Measurements from ENCODE around the gene FA2H. TPM values are rescaled to one million over a fixed set of nuclear protein-coding genes. Genes with fewer than 3 reads are reported as not detected.

FA2H gene
- total and polyA plus RNA-seq, 10 of the 15 experiments (the other 5 are each of a cell fraction or from before 2014, with no cell fraction given): 0.05 to 0.73 (median 0.51) TPM; not detected in 3

DNA sequence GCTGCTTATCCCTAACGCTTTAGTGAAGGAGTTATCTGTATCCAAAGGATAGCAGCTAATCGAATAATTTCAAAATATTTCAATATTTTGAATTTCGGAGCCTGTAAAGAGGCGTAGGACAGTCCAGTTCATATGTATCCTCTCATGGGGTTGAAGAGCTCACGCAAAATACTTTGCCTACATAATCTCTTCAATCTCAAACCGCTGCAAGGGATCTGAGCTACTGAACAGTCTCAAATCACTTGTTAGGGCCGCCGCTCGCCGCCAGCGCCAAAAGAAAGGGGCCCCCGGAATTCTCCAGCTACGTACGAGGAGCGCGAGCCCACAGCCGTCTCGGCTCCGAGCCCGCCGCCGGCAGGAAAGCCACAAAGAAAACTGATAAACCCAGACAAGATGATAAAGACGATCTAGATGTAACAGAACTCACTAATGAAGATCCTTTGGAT lies 107.3 kb downstream of the FA2H start (continued):
- TF ChIP-seq IKZF2 (IDR thresholded peaks at IDR 0.05) (0 out of 4 replicates have a peak, but pooled peaks of 1 of the 2 experiments have one; percentile 22), MEF2A (IDR thresholded peaks at IDR 0.05; ENCODE audit: insufficient read depth, low read depth, low read length) (0 out of 2 replicates have a peak, but pooled peaks have one; percentile 0), IKZF1 (conservative IDR thresholded peaks at IDR 0.05) (peak; percentile 9; the same call in 1 of the 2 replicates), WRNIP1 (IDR thresholded peaks at IDR 0.05; ENCODE audit: borderline replicate concordance, low read depth, low read length) (no peak)
- TF ChIP-seq, protein P1, sequence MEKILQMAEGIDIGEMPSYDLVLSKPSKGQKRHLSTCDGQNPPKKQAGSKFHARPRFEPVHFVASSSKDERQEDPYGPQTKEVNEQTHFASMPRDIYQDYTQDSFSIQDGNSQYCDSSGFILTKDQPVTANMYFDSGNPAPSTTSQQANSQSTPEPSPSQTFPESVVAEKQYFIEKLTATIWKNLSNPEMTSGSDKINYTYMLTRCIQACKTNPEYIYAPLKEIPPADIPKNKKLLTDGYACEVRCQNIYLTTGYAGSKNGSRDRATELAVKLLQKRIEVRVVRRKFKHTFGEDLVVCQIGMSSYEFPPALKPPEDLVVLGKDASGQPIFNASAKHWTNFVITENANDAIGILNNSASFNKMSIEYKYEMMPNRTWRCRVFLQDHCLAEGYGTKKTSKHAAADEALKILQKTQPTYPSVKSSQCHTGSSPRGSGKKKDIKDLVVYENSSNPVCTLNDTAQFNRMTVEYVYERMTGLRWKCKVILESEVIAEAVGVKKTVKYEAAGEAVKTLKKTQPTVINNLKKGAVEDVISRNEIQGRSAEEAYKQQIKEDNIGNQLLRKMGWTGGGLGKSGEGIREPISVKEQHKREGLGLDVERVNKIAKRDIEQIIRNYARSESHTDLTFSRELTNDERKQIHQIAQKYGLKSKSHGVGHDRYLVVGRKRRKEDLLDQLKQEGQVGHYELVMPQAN (conservative IDR thresholded peaks at IDR 0.05): peak; percentile 83
- TF ChIP-seq, protein P2, sequence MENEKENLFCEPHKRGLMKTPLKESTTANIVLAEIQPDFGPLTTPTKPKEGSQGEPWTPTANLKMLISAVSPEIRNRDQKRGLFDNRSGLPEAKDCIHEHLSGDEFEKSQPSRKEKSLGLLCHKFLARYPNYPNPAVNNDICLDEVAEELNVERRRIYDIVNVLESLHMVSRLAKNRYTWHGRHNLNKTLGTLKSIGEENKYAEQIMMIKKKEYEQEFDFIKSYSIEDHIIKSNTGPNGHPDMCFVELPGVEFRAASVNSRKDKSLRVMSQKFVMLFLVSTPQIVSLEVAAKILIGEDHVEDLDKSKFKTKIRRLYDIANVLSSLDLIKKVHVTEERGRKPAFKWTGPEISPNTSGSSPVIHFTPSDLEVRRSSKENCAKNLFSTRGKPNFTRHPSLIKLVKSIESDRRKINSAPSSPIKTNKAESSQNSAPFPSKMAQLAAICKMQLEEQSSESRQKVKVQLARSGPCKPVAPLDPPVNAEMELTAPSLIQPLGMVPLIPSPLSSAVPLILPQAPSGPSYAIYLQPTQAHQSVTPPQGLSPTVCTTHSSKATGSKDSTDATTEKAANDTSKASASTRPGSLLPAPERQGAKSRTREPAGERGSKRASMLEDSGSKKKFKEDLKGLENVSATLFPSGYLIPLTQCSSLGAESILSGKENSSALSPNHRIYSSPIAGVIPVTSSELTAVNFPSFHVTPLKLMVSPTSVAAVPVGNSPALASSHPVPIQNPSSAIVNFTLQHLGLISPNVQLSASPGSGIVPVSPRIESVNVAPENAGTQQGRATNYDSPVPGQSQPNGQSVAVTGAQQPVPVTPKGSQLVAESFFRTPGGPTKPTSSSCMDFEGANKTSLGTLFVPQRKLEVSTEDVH (IDR thresholded peaks at IDR 0.05; ENCODE audit: low read depth, partially characterized antibody): peak; percentile 20
